GM18867 (cell line): ENCODE results near the gene ZNF664.

Experiments used
- ATAC-seq: cut with Tn5 transposase; IDR thresholded peaks from one replicate; pipeline ENCODE4 v1.9.1; 2021; ENCODE audit warnings: mild to moderate bottlenecking, moderate library complexity; ENCODE audit not compliant: unreplicated experiment

ZNF664 gene

DNA sequence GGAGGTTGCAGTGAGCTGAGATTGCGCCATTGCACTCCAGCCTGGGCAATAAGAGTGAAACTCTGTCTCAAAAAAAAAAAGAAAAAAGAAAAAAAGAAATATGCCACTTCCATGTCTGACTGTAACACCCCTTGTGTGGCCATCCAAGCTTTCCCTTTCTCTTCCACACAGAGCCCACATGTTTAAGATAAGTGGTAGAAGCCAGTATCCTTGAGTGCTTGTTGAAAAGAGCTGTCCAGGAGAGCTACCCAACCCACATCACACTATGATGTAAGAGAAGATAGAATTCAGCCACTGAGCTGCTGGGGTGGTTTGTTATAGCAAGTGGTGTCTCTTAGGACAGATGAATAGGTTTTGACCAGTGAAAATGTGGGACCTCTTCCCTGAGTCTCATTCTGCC lies 82.1 kb downstream of the ZNF664 start:
- ATAC-seq, result no peak

DNA sequence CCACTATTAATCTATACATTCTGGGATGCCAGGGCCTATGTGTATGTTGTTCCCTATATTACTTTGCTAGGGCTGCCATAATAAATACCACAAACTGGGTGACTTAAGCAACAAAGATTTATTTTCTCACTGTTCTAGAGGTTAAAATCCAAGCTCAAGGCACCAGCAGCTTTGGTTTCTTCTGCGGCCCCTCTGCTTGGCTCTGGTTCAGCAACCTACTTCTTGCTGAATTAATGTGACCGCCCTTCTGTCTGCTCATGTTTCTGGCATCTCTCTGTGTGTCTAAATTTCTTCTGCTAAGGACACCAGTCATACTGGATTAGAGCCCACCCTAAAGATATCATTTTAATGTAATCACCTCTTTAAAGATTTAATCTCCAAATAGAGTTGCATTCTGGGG lies 84.7 kb downstream of the ZNF664 start:
- no peak for ATAC-seq

DNA sequence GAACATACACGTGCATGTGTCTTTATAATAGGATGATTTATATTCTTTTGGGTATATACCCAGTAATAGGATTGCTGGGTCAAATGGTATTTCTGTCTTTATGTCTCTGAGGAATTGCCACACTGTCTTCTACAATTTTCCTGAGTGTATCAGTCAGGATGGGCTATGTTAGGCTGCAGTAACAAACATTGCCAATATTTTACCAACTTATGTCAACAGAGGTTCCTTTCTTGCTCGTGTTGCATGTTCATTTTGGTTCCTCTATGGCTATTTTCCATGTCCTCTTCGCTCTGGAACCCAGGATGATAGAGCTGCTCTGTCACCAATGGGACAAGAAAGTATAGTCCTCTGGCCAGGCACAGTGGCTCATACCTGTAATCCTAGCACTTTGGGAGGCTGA lies 86.7 kb downstream of the ZNF664 start:
- ATAC-seq, result no peak
